DND-41 (cell line): ENCODE data around the gene NPHP4.

Experiments
- ATAC-seq: fragments of 200-7000 bp; cut with Tn5 transposase; 3 replicates; pipeline ENCODE4 v1.9.1; 2021; ENCODE audit warnings: low read depth; ENCODE audit not compliant: insufficient read depth
- DNase-seq: peaks from one replicate; pipeline ENCODE4 v3.0.0-alpha.2; 2020
- H2AFZ ChIP-seq: 2 replicates; pipeline ENCODE4 v1.6.0; 2012; ENCODE audit warnings: low read depth, low read length
- H3K27ac ChIP-seq: 2 replicates; pipeline ENCODE4 v1.5.1; 2012; ENCODE audit warnings: low read length, inconsistent platforms
- H3K27me3 ChIP-seq: fragments of 200-600 bp; sonication (generic); 2 replicates; pipeline ENCODE4 v1.6.0; 2012; ENCODE audit warnings: low read length, mild to moderate bottlenecking, inconsistent platforms; ENCODE audit not compliant: insufficient read depth, poor library complexity
- H3K36me3 ChIP-seq: 2 replicates; pipeline ENCODE4 v1.5.1; 2012; ENCODE audit warnings: low read length, inconsistent platforms; ENCODE audit not compliant: insufficient read depth
- H3K4me1 ChIP-seq: 2 replicates; pipeline ENCODE4 v1.5.1; 2012; ENCODE audit warnings: mild to moderate bottlenecking, low read length; ENCODE audit not compliant: insufficient read depth
- H3K4me2 ChIP-seq: 2 replicates; pipeline ENCODE4 v1.6.0; 2012; ENCODE audit warnings: mild to moderate bottlenecking, moderate library complexity, low read length, inconsistent platforms; ENCODE audit not compliant: insufficient read depth
- H3K4me3 ChIP-seq, 2 experiments: fragments of 200-600 bp in 1 of 2; shearing (Covaris generic) in 1 of 2; 2 replicates each; pipeline ENCODE4 v1.5.1; 2012 to 2016; ENCODE audit warnings: inconsistent platforms in 2 of 2, low read length in 2 of 2, mild to moderate bottlenecking in 2 of 2, low read depth in 1 of 2, moderate library complexity in 1 of 2
- H3K79me2 ChIP-seq: 2 replicates; pipeline ENCODE4 v1.6.0; 2012; ENCODE audit warnings: low read length, inconsistent platforms; ENCODE audit not compliant: insufficient read depth
- H3K9ac ChIP-seq: 2 replicates; pipeline ENCODE4 v1.6.0; 2012; ENCODE audit warnings: low read depth, mild to moderate bottlenecking, inconsistent platforms, low read length, moderate library complexity
- H3K9me3 ChIP-seq: 2 replicates; pipeline ENCODE4 v1.5.1; 2012; ENCODE audit warnings: low read length, moderate library complexity, mild to moderate bottlenecking, inconsistent platforms; ENCODE audit not compliant: insufficient read depth, severe bottlenecking
- H4K20me1 ChIP-seq: 2 replicates; pipeline ENCODE4 v1.6.0; 2012; ENCODE audit warnings: low read length; ENCODE audit not compliant: insufficient read depth
- EZH2 ChIP-seq: IDR thresholded peaks from 3 replicates; pipeline ENCODE4 v1.6.1; 2012; ENCODE audit warnings: borderline replicate concordance, low read depth, mild to moderate bottlenecking, moderate library complexity, low read length, inconsistent platforms; ENCODE audit not compliant: severe bottlenecking
- TF ChIP-seq, protein P1 (sequence below): IDR thresholded peaks from 2 replicates; pipeline ENCODE4 v1.5.1; 2012; ENCODE audit warnings: borderline replicate concordance, low read length, moderate library complexity, mild to moderate bottlenecking; ENCODE audit not compliant: poor library complexity, severe bottlenecking; ENCODE audit errors: extremely low read depth

NPHP4 gene

DNA sequence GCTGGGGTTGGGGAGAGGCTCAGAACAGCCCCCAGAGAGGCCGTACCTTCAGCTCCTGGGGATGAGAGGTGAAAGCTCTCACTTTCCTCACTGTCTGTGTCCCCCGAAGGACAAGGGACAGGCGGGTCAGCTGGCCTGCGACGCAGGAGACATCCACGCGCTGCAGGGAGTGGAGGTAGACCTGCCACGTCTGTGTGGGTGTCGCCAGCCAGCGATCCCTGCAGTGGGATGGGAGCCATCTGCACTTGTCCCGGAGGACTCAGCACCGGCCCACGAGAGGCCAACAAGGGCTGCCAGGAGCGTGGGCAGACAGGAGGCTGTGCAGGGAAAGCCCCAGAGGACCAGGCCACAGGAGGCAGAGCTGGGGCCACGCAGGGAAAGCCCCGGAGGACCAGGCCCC, 127.2 kb downstream of the NPHP4 start:
- Histone ChIP-seq H3K9me3 (peaks cover 7% of the 10 kb centered on the region), H4K20me1 (peaks cover 11% of the 10 kb centered on the region), H3K4me2 (no peak overlapping the region), H3K9ac (no peak overlapping the region), H3K27me3 (no peaks in the 10 kb centered on the region), H3K36me3 (peaks cover 73% of the 10 kb centered on the region), H3K79me2 (no peaks in the 10 kb centered on the region), H3K27ac (no peak overlapping the region), H3K4me3 (no peak overlapping the region), H3K4me1 (no peaks in the 10 kb centered on the region), H2AFZ (no peak overlapping the region)
- no peak for TF ChIP-seq EZH2
- TF ChIP-seq, protein P1, sequence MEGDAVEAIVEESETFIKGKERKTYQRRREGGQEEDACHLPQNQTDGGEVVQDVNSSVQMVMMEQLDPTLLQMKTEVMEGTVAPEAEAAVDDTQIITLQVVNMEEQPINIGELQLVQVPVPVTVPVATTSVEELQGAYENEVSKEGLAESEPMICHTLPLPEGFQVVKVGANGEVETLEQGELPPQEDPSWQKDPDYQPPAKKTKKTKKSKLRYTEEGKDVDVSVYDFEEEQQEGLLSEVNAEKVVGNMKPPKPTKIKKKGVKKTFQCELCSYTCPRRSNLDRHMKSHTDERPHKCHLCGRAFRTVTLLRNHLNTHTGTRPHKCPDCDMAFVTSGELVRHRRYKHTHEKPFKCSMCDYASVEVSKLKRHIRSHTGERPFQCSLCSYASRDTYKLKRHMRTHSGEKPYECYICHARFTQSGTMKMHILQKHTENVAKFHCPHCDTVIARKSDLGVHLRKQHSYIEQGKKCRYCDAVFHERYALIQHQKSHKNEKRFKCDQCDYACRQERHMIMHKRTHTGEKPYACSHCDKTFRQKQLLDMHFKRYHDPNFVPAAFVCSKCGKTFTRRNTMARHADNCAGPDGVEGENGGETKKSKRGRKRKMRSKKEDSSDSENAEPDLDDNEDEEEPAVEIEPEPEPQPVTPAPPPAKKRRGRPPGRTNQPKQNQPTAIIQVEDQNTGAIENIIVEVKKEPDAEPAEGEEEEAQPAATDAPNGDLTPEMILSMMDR, result no peak
- ATAC-seq (no peak), DNase-seq (no peak)

DNA sequence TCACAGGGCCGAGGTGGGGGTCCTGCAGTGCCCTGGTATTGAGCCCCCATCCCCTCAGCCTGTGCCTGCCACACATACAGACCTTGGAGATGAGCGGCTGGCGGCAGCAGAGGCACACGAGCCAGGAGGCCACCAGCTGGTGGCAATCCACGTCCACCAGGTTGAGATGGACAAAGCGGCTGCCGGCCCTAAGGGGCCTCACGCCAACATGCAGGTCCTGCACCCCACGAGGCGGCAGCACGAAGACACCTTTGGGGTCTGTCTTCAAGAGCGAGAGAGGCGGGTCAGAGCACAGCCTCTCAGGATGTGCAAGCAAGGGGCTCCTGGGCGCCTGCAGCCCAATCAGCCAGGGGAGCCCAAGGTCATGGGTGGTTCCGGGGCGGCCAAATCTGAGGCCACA, 128.0 kb downstream of the NPHP4 start:
- Histone ChIP-seq H3K27me3 (no peaks in the 10 kb centered on the region), H3K79me2 (no peaks in the 10 kb centered on the region), H3K27ac (no peak overlapping the region), H4K20me1 (peaks cover 14% of the 10 kb centered on the region), H3K4me1 (no peaks in the 10 kb centered on the region), H3K9me3 (peaks cover 7% of the 10 kb centered on the region), H3K36me3 (peaks cover 70% of the 10 kb centered on the region), H3K4me2 (no peak overlapping the region), H2AFZ (no peak overlapping the region), H3K9ac (no peak overlapping the region), H3K4me3 (no peak overlapping the region)
- DNase-seq (no peak), ATAC-seq (no peak)
- TF ChIP-seq EZH2, result no peak
- TF ChIP-seq, protein P1, result no peak

DNA sequence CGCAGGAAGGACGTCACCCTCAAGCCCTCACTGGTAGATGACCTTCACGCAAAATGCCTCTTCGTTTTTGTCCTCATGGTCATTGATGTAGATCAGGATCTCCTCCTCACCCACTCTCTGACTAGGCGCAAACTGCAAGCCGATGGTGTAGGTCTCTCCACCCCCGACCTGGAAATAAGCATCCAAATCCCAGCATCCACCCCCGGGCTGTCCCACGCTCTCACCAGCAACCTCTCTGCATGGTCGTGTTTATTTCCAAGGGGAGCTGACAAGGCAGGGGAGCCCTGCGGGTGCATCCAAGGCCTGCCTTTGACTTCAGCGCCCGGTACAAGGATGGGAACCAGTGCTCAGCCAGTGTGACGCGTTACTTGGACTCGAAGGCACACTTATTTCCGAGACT, 129.0 kb downstream of the NPHP4 start:
- Histone ChIP-seq H3K4me1 (no peaks in the 10 kb centered on the region), H3K4me2 (no peak overlapping the region), H2AFZ (no peak overlapping the region), H3K27ac (no peak overlapping the region), H3K79me2 (no peaks in the 10 kb centered on the region), H3K9me3 (no peaks in the 10 kb centered on the region), H3K9ac (no peak overlapping the region), H4K20me1 (peaks cover 5% of the 10 kb centered on the region; the same call in 1 of the 2 replicates), H3K27me3 (no peaks in the 10 kb centered on the region), H3K4me3 (no peak overlapping the region), H3K36me3 (peaks cover 61% of the 10 kb centered on the region)
- TF ChIP-seq, protein P1, result no peak
- TF ChIP-seq EZH2, result no peak
- DNase-seq (no peak), ATAC-seq (no peak)
